GM18861 (cell line): Measurements from ENCODE around the gene S100A16.
"Not testable (repeated sequence)": the region's sequence is repeated elsewhere in the genome, so short reads cannot be mapped to it uniquely, and the experiment has no call there.

ENCODE experiments used
- ATAC-seq: cut with Tn5 transposase; IDR thresholded peaks from one replicate; pipeline ENCODE4 v1.9.1; 2021; ENCODE audit not compliant: unreplicated experiment

The S100A16 gene

GRCh38 chr1:153565529-153566374 is 47.2 kb downstream of the S100A16 start, which contains the start of gene S100A2:
Gene S100A2, minus strand, starts transcription at chr1:153565844. Its CDS starts 1,967 bp downstream, at chr1:153563877.
- no peak for ATAC-seq

GRCh38 chr1:153563991-153564390 is 48.9 kb downstream of the S100A16 start:
- ATAC-seq = no peak

GRCh38 chr1:153563483-153563901 is 49.4 kb downstream of the S100A16 start:
- no peak for ATAC-seq

- not testable (repeated sequence) for ATAC-seq
These were observed 50.9 kb downstream of the S100A16 start for GRCh38 chr1:153562021-153562420.

GRCh38 chr1:153561466-153561985 is 51.4 kb downstream of the S100A16 start:
- no peak for ATAC-seq

- ATAC-seq = no peak
These were observed 52.0 kb downstream of the S100A16 start for GRCh38 chr1:153560771-153561465.

GRCh38 chr1:153560241-153560640 is 52.7 kb downstream of the S100A16 start:
- ATAC-seq = no peak

- no peak for ATAC-seq
These were observed 55.1 kb downstream of the S100A16 start for GRCh38 chr1:153557877-153558276.
